WTC11 (cell line): ENCODE measurements around the gene SCD. TPM values are rescaled to one million over a fixed set of nuclear protein-coding genes. Genes with fewer than 3 reads are reported as not detected.

ENCODE experiments used
- ATAC-seq: fragments of 200-7000 bp; cut with Tn5 transposase; 2 replicates; pipeline ENCODE4 v1.10.0; 2021; ENCODE audit warnings: mild to moderate bottlenecking, moderate library complexity
- CTCF ChIA-PET: fragments of 300-600 bp; sonication (Branson Sonifier 250); formaldehyde crosslinking; loops from one replicate; lab custom pipeline; 2021; ENCODE audit warnings: antibody characterized with exemption; lab: Charles Lee
- POLR2A ChIA-PET: fragments of 350-600 bp; sonication (Branson Sonifier 250); formaldehyde crosslinking; loops from one replicate; lab custom pipeline; 2021; ENCODE audit warnings: antibody characterized with exemption; lab: Charles Lee
- DNase-seq: peaks from one replicate; pipeline ENCODE4 v3.0.0; 2021; ENCODE audit warnings: low spot score
- H3K27ac Mint-ChIP-seq: 2 replicates; pipeline ENCODE4 v1.8.0; 2021; ENCODE audit warnings: mixed read lengths
- H3K27me3 Mint-ChIP-seq: 2 replicates; pipeline ENCODE4 v1.8.0; 2021; ENCODE audit warnings: low read depth, mild to moderate bottlenecking, moderate library complexity, mixed read lengths
- H3K36me3 Mint-ChIP-seq: 2 replicates; pipeline ENCODE4 v1.8.0; 2021; ENCODE audit warnings: mixed read lengths
- H3K4me1 Mint-ChIP-seq: 2 replicates; pipeline ENCODE4 v1.8.0; 2022; ENCODE audit warnings: mixed read lengths
- H3K4me3 Mint-ChIP-seq: 2 replicates; pipeline ENCODE4 v1.8.0; 2021; ENCODE audit warnings: mild to moderate bottlenecking, moderate library complexity, mixed read lengths
- H3K9me3 Mint-ChIP-seq: 2 replicates; pipeline ENCODE4 v1.8.0; 2021; ENCODE audit warnings: mixed read lengths
- ATF1 ChIP-seq: sonication (generic); formaldehyde crosslinking; IDR thresholded peaks from 2 replicates; pipeline ENCODE4 v1.8.1; 2023; ENCODE audit warnings: mild to moderate bottlenecking, moderate library complexity, missing genetic modification reagents
- EMX1 ChIP-seq: fragments of 250-450 bp; sonication (Bioruptor Pico); IDR thresholded peaks from 2 replicates; pipeline ENCODE4 v1.8.0; 2021; ENCODE audit warnings: mild to moderate bottlenecking
- FOXK1 ChIP-seq: sonication (generic); formaldehyde crosslinking; IDR thresholded peaks from 2 replicates; pipeline ENCODE4 v1.8.0; 2022; ENCODE audit warnings: mild to moderate bottlenecking, moderate library complexity, missing genetic modification reagents
- HMGA2 ChIP-seq: fragments of 250-450 bp; sonication (Bioruptor Pico); IDR thresholded peaks from 2 replicates; pipeline ENCODE4 v1.4.0; 2021; ENCODE audit warnings: mild to moderate bottlenecking, moderate library complexity
- JUN ChIP-seq: sonication (generic); formaldehyde crosslinking; IDR thresholded peaks from 2 replicates; pipeline ENCODE4 v1.8.0; 2023; ENCODE audit warnings: mild to moderate bottlenecking, missing genetic modification reagents
- NFE2L1 ChIP-seq: sonication (generic); formaldehyde crosslinking; IDR thresholded peaks from 2 replicates; pipeline ENCODE4 v1.8.1; 2023; ENCODE audit warnings: missing genetic modification reagents
- NR1H2 ChIP-seq: sonication (generic); formaldehyde crosslinking; IDR thresholded peaks from 2 replicates; pipeline ENCODE4 v1.9.0; 2021; ENCODE audit warnings: mild to moderate bottlenecking, moderate library complexity, missing genetic modification reagents
- NR2C2 ChIP-seq: sonication (generic); formaldehyde crosslinking; IDR thresholded peaks from 2 replicates; pipeline ENCODE4 v1.8.0; 2022; ENCODE audit warnings: mild to moderate bottlenecking, missing genetic modification reagents
- OVOL2 ChIP-seq: fragments of 250-450 bp; sonication (Bioruptor Pico); IDR thresholded peaks from 2 replicates; pipeline ENCODE4 v1.9.0; 2021; ENCODE audit warnings: mild to moderate bottlenecking, borderline replicate concordance
- SOX15 ChIP-seq: fragments of 250-450 bp; sonication (Bioruptor Pico); IDR thresholded peaks from 2 replicates; pipeline ENCODE4 v1.9.0; 2021; ENCODE audit warnings: mild to moderate bottlenecking
- ZNF232 ChIP-seq: sonication (generic); formaldehyde crosslinking; IDR thresholded peaks from 2 replicates; pipeline ENCODE4 v1.8.0; 2022; ENCODE audit warnings: mild to moderate bottlenecking, missing genetic modification reagents
- ZNF396 ChIP-seq: fragments of 250-450 bp; sonication (Bioruptor Pico); IDR thresholded peaks from 2 replicates; pipeline ENCODE4 v1.8.0; 2021; ENCODE audit warnings: mild to moderate bottlenecking, moderate library complexity, borderline replicate concordance
- total RNA-seq: library from RNA; stranded (reverse); gene quantifications from 3 replicates; pipeline ENCODE4 v1.2.3, GENCODE V29; 2021
- TF ChIP-seq, protein P1 (sequence below): sonication (generic); formaldehyde crosslinking; IDR thresholded peaks from 2 replicates; pipeline ENCODE4 v1.8.1; 2023; ENCODE audit warnings: mild to moderate bottlenecking, missing genetic modification reagents, borderline replicate concordance
- TF ChIP-seq, protein P2 (sequence below): sonication (generic); formaldehyde crosslinking; IDR thresholded peaks from 2 replicates; pipeline ENCODE4 v1.8.0; 2022; ENCODE audit warnings: mild to moderate bottlenecking, missing genetic modification reagents
- TF ChIP-seq, protein P3 (sequence below): sonication (generic); formaldehyde crosslinking; IDR thresholded peaks from 2 replicates; pipeline ENCODE4 v1.8.0; 2023; ENCODE audit warnings: missing genetic modification reagents, mild to moderate bottlenecking, borderline replicate concordance
- TF ChIP-seq, protein P4 (sequence below): sonication (generic); formaldehyde crosslinking; IDR thresholded peaks from 2 replicates; pipeline ENCODE4 v1.8.1; 2022; ENCODE audit warnings: missing genetic modification reagents, borderline replicate concordance
- TF ChIP-seq, protein P5 (sequence below): sonication (generic); formaldehyde crosslinking; IDR thresholded peaks from 2 replicates; pipeline ENCODE4 v1.8.1; 2022; ENCODE audit warnings: low read depth, missing genetic modification reagents, borderline replicate concordance

The SCD gene
- total RNA-seq, 1 experiment from 2014 or later = 556 TPM

DNA sequence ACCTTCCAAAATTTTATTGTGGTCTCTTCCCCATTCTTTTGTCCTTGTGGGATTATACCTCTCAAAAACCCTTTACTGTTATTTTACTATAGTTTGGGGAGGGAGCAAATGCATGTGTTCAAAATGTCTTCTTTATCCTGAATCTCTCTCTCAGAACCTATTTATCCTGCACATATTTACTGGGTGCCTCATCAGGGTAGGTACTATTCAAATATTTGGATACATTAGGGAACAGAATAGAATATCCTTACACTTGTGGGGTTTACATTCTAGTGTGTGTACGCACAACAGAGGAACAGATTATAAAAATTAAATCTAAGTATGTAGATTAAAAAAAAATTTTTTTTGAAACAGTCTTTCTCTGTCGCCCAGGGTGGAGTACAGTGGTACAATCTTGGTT is 48.6 kb downstream of the SCD start (continued):
- TF ChIP-seq, protein P1, sequence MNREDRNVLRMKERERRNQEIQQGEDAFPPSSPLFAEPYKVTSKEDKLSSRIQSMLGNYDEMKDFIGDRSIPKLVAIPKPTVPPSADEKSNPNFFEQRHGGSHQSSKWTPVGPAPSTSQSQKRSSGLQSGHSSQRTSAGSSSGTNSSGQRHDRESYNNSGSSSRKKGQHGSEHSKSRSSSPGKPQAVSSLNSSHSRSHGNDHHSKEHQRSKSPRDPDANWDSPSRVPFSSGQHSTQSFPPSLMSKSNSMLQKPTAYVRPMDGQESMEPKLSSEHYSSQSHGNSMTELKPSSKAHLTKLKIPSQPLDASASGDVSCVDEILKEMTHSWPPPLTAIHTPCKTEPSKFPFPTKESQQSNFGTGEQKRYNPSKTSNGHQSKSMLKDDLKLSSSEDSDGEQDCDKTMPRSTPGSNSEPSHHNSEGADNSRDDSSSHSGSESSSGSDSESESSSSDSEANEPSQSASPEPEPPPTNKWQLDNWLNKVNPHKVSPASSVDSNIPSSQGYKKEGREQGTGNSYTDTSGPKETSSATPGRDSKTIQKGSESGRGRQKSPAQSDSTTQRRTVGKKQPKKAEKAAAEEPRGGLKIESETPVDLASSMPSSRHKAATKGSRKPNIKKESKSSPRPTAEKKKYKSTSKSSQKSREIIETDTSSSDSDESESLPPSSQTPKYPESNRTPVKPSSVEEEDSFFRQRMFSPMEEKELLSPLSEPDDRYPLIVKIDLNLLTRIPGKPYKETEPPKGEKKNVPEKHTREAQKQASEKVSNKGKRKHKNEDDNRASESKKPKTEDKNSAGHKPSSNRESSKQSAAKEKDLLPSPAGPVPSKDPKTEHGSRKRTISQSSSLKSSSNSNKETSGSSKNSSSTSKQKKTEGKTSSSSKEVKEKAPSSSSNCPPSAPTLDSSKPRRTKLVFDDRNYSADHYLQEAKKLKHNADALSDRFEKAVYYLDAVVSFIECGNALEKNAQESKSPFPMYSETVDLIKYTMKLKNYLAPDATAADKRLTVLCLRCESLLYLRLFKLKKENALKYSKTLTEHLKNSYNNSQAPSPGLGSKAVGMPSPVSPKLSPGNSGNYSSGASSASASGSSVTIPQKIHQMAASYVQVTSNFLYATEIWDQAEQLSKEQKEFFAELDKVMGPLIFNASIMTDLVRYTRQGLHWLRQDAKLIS (CRISPR knock-in tag) = no peak
- no peak for TF ChIP-seq EMX1

DNA sequence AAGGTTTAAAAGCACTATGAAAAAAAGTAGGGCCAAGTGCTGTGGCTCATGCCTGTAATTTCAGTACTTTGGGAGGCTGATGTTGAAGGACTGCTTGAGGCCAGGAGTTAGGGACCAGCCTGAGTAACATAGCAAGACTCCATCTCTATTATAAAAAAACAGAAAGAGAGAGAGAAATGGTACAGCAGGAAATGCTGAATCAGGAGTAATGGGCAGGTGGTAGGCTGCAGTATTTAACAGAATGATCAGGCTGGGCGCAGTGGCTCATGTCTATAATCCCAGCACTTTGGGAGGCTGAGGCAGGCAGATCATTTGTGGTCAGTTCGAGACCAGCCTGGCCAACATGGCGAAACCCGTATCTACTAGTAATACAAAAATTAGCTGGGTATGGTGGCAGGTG is 49.6 kb downstream of the SCD start:
- Mint-ChIP-seq H3K4me1 (no peaks in the 10 kb centered on the region), H3K9me3 (no peaks in the 10 kb centered on the region), H3K27me3 (no peaks in the 10 kb centered on the region; the same call in 1 of the 2 replicates), H3K36me3 (no peaks in the 10 kb centered on the region), H3K27ac (no peak overlapping the region), H3K4me3 (no peak overlapping the region)
- POLR2A ChIA-PET = no interaction called here
- CTCF ChIA-PET = no interaction called here
- TF ChIP-seq EMX1 = no peak
- TF ChIP-seq JUN (CRISPR knock-in tag) = no peak
- no peak for TF ChIP-seq ZNF396 (CRISPR knock-in tag)
- TF ChIP-seq, protein P2, sequence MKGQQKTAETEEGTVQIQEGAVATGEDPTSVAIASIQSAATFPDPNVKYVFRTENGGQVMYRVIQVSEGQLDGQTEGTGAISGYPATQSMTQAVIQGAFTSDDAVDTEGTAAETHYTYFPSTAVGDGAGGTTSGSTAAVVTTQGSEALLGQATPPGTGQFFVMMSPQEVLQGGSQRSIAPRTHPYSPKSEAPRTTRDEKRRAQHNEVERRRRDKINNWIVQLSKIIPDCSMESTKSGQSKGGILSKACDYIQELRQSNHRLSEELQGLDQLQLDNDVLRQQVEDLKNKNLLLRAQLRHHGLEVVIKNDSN (CRISPR knock-in tag) = no peak
- no peak for TF ChIP-seq FOXK1 (CRISPR knock-in tag)
- no peak for TF ChIP-seq HMGA2 (CRISPR knock-in tag)
- no peak for TF ChIP-seq NR1H2 (CRISPR knock-in tag)
- TF ChIP-seq, protein P3, sequence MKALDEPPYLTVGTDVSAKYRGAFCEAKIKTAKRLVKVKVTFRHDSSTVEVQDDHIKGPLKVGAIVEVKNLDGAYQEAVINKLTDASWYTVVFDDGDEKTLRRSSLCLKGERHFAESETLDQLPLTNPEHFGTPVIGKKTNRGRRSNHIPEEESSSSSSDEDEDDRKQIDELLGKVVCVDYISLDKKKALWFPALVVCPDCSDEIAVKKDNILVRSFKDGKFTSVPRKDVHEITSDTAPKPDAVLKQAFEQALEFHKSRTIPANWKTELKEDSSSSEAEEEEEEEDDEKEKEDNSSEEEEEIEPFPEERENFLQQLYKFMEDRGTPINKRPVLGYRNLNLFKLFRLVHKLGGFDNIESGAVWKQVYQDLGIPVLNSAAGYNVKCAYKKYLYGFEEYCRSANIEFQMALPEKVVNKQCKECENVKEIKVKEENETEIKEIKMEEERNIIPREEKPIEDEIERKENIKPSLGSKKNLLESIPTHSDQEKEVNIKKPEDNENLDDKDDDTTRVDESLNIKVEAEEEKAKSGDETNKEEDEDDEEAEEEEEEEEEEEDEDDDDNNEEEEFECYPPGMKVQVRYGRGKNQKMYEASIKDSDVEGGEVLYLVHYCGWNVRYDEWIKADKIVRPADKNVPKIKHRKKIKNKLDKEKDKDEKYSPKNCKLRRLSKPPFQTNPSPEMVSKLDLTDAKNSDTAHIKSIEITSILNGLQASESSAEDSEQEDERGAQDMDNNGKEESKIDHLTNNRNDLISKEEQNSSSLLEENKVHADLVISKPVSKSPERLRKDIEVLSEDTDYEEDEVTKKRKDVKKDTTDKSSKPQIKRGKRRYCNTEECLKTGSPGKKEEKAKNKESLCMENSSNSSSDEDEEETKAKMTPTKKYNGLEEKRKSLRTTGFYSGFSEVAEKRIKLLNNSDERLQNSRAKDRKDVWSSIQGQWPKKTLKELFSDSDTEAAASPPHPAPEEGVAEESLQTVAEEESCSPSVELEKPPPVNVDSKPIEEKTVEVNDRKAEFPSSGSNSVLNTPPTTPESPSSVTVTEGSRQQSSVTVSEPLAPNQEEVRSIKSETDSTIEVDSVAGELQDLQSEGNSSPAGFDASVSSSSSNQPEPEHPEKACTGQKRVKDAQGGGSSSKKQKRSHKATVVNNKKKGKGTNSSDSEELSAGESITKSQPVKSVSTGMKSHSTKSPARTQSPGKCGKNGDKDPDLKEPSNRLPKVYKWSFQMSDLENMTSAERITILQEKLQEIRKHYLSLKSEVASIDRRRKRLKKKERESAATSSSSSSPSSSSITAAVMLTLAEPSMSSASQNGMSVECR (CRISPR knock-in tag) = no peak
- TF ChIP-seq SOX15 (CRISPR knock-in tag) = no peak
- TF ChIP-seq, protein P4, sequence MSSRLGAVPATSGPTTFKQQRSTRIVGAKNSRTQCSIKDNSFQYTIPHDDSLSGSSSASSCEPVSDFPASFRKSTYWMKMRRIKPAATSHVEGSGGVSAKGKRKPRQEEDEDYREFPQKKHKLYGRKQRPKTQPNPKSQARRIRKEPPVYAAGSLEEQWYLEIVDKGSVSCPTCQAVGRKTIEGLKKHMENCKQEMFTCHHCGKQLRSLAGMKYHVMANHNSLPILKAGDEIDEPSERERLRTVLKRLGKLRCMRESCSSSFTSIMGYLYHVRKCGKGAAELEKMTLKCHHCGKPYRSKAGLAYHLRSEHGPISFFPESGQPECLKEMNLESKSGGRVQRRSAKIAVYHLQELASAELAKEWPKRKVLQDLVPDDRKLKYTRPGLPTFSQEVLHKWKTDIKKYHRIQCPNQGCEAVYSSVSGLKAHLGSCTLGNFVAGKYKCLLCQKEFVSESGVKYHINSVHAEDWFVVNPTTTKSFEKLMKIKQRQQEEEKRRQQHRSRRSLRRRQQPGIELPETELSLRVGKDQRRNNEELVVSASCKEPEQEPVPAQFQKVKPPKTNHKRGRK (CRISPR knock-in tag) = no peak
- no peak for TF ChIP-seq NR2C2 (CRISPR knock-in tag)
- TF ChIP-seq, protein P5, sequence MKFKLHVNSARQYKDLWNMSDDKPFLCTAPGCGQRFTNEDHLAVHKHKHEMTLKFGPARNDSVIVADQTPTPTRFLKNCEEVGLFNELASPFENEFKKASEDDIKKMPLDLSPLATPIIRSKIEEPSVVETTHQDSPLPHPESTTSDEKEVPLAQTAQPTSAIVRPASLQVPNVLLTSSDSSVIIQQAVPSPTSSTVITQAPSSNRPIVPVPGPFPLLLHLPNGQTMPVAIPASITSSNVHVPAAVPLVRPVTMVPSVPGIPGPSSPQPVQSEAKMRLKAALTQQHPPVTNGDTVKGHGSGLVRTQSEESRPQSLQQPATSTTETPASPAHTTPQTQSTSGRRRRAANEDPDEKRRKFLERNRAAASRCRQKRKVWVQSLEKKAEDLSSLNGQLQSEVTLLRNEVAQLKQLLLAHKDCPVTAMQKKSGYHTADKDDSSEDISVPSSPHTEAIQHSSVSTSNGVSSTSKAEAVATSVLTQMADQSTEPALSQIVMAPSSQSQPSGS = no peak
- no peak for TF ChIP-seq ATF1 (CRISPR knock-in tag)
- no peak for TF ChIP-seq OVOL2 (CRISPR knock-in tag)
- TF ChIP-seq ZNF232 (CRISPR knock-in tag) = no peak
- no peak for TF ChIP-seq NFE2L1 (CRISPR knock-in tag)
- DNase-seq (no peak), ATAC-seq (no peak)
